Medulla oblongata (tissue), 1 donor: Measurements from ENCODE around the gene TMEM252.
A peak's percentile ranks its signal among the peaks of the same experiment; 100 is the strongest.

Experiments
- DNase-seq: peaks from one replicate; pipeline ENCODE4 v3.0.0-alpha.2; 2015; ENCODE audit errors: extremely low spot score

TMEM252 gene

GRCh38 chr9:68540712-68541535, at the start of gene TMEM252:
Gene TMEM252 (minus strand): TSS chr9:68540883. CDS start chr9:68540814, 69 bp downstream.
- DNase-seq, result no peak

- no peak for DNase-seq
Observed at GRCh38 chr9:68585034-68585761, 44.5 kb upstream of the TMEM252 start.

- peak; percentile 95 for DNase-seq
Observed at GRCh38 chr9:68584189-68585033, 43.7 kb upstream of the TMEM252 start.

GRCh38 chr9:68581696-68582095, 41.0 kb upstream of the TMEM252 start:
- no peak for DNase-seq

GRCh38 chr9:68577774-68578591, 37.3 kb upstream of the TMEM252 start:
- no peak for DNase-seq

- DNase-seq, result no peak
Observed at GRCh38 chr9:68575817-68576216, 35.1 kb upstream of the TMEM252 start.

GRCh38 chr9:68574150-68574549, 33.5 kb upstream of the TMEM252 start:
- no peak for DNase-seq

- no peak for DNase-seq
Observed at GRCh38 chr9:68567565-68567964, 26.9 kb upstream of the TMEM252 start.

GRCh38 chr9:68562461-68562860, 21.8 kb upstream of the TMEM252 start:
- DNase-seq, result no peak

GRCh38 chr9:68560071-68560844, 19.6 kb upstream of the TMEM252 start:
- DNase-seq, result peak; percentile 48

GRCh38 chr9:68558545-68558944, 17.9 kb upstream of the TMEM252 start:
- no peak for DNase-seq

- DNase-seq, result no peak
Observed at GRCh38 chr9:68555437-68556150, 14.9 kb upstream of the TMEM252 start.

GRCh38 chr9:68552700-68553476, 12.2 kb upstream of the TMEM252 start:
- DNase-seq, result no peak

- DNase-seq, result no peak
Observed at GRCh38 chr9:68551191-68551590, 10.5 kb upstream of the TMEM252 start.

- DNase-seq, result no peak
Observed at GRCh38 chr9:68548241-68548640, 7.6 kb upstream of the TMEM252 start.

- DNase-seq, result no peak
Observed at GRCh38 chr9:68547417-68547816, 6.7 kb upstream of the TMEM252 start.

- DNase-seq, result peak; percentile 77
Observed at GRCh38 chr9:68546596-68547390, 6.1 kb upstream of the TMEM252 start.

- no peak for DNase-seq
Observed at GRCh38 chr9:68545033-68545705, 4.5 kb upstream of the TMEM252 start.
